Neural progenitor cell (in vitro differentiated cells): ENCODE results near the gene LRRC53.

ENCODE experiments used
- EZH2phosphoT487 ChIP-seq: fragments of 200-600 bp; sonication (generic); IDR thresholded peaks from 2 replicates; pipeline ENCODE4 v1.6.1; 2017; ENCODE audit warnings: antibody characterized with exemption
- TF ChIP-seq, protein P1 (sequence below): fragments of 200-600 bp; sonication (generic); IDR thresholded peaks from 2 replicates; pipeline ENCODE4 v1.5.1; 2017; ENCODE audit warnings: antibody characterized with exemption, mild to moderate bottlenecking

DNA sequence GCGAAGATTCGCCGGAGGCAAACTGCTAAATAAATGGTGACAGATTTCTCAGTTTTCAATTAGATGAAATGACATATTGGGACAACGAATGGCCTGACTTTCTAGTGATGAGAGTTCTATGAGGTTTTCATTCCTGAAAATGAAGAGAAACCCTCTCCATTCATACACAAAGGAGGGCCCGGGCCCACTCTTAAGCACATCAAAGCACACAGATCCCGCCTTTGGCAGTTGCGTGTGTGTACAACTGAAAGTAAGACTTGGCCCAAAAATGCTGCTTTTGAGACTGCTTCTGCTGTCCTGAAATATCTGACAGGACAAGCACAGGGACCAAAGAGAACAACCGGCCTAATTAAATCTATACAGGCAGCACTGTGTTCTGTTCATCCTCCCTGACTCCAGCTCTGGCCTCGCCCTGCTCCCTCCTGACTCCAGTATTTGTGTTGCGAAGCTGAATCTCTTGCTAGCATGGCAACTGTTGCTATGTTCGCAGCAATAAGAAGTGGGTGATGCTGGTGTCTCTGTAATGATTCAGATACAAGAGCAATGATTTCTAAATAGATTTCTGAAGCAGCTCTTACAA lies 7.4 kb downstream of the LRRC53 start:
- TF ChIP-seq, protein P1, sequence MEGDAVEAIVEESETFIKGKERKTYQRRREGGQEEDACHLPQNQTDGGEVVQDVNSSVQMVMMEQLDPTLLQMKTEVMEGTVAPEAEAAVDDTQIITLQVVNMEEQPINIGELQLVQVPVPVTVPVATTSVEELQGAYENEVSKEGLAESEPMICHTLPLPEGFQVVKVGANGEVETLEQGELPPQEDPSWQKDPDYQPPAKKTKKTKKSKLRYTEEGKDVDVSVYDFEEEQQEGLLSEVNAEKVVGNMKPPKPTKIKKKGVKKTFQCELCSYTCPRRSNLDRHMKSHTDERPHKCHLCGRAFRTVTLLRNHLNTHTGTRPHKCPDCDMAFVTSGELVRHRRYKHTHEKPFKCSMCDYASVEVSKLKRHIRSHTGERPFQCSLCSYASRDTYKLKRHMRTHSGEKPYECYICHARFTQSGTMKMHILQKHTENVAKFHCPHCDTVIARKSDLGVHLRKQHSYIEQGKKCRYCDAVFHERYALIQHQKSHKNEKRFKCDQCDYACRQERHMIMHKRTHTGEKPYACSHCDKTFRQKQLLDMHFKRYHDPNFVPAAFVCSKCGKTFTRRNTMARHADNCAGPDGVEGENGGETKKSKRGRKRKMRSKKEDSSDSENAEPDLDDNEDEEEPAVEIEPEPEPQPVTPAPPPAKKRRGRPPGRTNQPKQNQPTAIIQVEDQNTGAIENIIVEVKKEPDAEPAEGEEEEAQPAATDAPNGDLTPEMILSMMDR: no peak
- no peak for TF ChIP-seq EZH2phosphoT487
